HL-60 (cell line): ENCODE data around the gene EYS.

Source experiments
- DNase-seq, 2 experiments: peaks; one replicate each; pipeline ENCODE4 v3.0.0-alpha.2; 2010 to 2020; ENCODE audit warnings: low read depth in 1 of 2, low spot score in 1 of 2
- H3K27ac ChIP-seq: fragments of 250-450 bp; sonication (Bioruptor Pico); replicated peaks from 2 replicates; pipeline ENCODE4 v1.5.1; 2020; ENCODE audit warnings: mild to moderate bottlenecking, moderate library complexity
- H3K27me3 ChIP-seq: fragments of 250-450 bp; sonication (Bioruptor Pico); 2 replicates; pipeline ENCODE4 v1.5.1; 2021; ENCODE audit warnings: mild to moderate bottlenecking, moderate library complexity; ENCODE audit not compliant: insufficient read depth, poor library complexity, severe bottlenecking
- H3K4me3 ChIP-seq: replicated peaks from 2 replicates; pipeline ENCODE4 v1.5.1; 2011; ENCODE audit warnings: mild to moderate bottlenecking, control low read depth, low read length; ENCODE audit not compliant: insufficient read depth
- GABPA ChIP-seq: IDR thresholded peaks from 2 replicates; pipeline ENCODE4 v1.6.1; 2012; ENCODE audit warnings: low read depth
- POLR2AphosphoS5 ChIP-seq: IDR thresholded peaks from 2 replicates; pipeline ENCODE4 v1.6.1; 2012; ENCODE audit warnings: low read depth
- SPI1 ChIP-seq: IDR thresholded peaks from 2 replicates; pipeline ENCODE4 v1.6.1; 2012; ENCODE audit warnings: low read depth, mild to moderate bottlenecking, borderline replicate concordance
- TF ChIP-seq, protein P1 (sequence below): IDR thresholded peaks from 2 replicates; pipeline ENCODE4 v1.6.1; 2012; ENCODE audit warnings: low read depth; ENCODE audit not compliant: insufficient replicate concordance
- TF ChIP-seq, protein P2 (sequence below): IDR thresholded peaks from one replicate; pipeline ENCODE4 v1.5.1; 2011; ENCODE audit warnings: low read length, control low read depth, inconsistent platforms; ENCODE audit not compliant: insufficient read depth

Gene EYS

DNA sequence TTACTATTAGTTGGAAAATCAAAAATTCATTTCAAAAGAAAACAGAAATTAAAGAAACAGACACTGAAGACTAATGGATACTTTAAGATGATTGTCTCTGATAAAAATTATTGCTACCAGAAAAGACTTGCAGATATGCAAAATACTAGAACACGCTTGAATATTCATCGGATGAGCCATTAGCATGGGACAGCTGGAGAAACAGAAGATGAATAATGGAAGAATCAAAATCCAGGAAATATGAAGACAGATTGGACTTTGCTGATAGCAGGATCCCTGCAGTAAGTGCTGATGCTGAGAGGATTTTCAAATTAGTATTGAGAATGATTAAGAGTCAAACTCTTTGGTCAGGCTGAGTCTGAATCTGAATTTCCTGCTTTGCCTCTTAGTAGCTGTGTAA is 169.4 kb downstream of the EYS start:
- TF ChIP-seq, protein P1, sequence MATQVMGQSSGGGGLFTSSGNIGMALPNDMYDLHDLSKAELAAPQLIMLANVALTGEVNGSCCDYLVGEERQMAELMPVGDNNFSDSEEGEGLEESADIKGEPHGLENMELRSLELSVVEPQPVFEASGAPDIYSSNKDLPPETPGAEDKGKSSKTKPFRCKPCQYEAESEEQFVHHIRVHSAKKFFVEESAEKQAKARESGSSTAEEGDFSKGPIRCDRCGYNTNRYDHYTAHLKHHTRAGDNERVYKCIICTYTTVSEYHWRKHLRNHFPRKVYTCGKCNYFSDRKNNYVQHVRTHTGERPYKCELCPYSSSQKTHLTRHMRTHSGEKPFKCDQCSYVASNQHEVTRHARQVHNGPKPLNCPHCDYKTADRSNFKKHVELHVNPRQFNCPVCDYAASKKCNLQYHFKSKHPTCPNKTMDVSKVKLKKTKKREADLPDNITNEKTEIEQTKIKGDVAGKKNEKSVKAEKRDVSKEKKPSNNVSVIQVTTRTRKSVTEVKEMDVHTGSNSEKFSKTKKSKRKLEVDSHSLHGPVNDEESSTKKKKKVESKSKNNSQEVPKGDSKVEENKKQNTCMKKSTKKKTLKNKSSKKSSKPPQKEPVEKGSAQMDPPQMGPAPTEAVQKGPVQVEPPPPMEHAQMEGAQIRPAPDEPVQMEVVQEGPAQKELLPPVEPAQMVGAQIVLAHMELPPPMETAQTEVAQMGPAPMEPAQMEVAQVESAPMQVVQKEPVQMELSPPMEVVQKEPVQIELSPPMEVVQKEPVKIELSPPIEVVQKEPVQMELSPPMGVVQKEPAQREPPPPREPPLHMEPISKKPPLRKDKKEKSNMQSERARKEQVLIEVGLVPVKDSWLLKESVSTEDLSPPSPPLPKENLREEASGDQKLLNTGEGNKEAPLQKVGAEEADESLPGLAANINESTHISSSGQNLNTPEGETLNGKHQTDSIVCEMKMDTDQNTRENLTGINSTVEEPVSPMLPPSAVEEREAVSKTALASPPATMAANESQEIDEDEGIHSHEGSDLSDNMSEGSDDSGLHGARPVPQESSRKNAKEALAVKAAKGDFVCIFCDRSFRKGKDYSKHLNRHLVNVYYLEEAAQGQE, result no peak
- no peak for TF ChIP-seq GABPA
- TF ChIP-seq, protein P2, sequence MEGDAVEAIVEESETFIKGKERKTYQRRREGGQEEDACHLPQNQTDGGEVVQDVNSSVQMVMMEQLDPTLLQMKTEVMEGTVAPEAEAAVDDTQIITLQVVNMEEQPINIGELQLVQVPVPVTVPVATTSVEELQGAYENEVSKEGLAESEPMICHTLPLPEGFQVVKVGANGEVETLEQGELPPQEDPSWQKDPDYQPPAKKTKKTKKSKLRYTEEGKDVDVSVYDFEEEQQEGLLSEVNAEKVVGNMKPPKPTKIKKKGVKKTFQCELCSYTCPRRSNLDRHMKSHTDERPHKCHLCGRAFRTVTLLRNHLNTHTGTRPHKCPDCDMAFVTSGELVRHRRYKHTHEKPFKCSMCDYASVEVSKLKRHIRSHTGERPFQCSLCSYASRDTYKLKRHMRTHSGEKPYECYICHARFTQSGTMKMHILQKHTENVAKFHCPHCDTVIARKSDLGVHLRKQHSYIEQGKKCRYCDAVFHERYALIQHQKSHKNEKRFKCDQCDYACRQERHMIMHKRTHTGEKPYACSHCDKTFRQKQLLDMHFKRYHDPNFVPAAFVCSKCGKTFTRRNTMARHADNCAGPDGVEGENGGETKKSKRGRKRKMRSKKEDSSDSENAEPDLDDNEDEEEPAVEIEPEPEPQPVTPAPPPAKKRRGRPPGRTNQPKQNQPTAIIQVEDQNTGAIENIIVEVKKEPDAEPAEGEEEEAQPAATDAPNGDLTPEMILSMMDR, result no peak
- TF ChIP-seq SPI1, result no peak
- no peak for TF ChIP-seq POLR2AphosphoS5
- no peak overlapping the region for H3K4me3 ChIP-seq
- H3K27me3 ChIP-seq, result no peaks in the 10 kb centered on the region
- DNase-seq, result no peak
- no peak overlapping the region for H3K27ac ChIP-seq

DNA sequence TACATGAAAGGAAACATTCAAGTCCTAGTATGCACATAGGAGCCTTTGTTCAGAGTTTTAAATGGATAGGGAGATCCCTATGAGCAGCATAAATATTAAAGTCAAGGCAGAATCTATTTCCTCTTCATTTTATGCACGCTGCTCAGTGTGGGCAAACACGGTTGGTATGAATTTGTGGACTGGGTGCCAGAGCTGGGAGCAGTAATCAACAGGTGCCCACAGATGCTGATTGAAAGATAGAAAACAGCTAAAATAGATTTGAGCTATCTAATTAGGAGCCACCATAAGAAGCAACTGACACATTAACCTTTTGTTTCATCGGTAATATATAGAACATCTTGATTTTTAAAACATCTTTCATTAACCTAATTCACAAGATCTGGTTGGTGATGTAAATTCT is 175.5 kb downstream of the EYS start:
- Histone ChIP-seq H3K27me3 (no peaks in the 10 kb centered on the region), H3K27ac (no peak overlapping the region), H3K4me3 (no peak overlapping the region)
- no peak for DNase-seq
- TF ChIP-seq, protein P2, result no peak
- TF ChIP-seq, protein P1, result no peak
- TF ChIP-seq SPI1, result no peak
- no peak for TF ChIP-seq GABPA
- TF ChIP-seq POLR2AphosphoS5, result no peak

DNA sequence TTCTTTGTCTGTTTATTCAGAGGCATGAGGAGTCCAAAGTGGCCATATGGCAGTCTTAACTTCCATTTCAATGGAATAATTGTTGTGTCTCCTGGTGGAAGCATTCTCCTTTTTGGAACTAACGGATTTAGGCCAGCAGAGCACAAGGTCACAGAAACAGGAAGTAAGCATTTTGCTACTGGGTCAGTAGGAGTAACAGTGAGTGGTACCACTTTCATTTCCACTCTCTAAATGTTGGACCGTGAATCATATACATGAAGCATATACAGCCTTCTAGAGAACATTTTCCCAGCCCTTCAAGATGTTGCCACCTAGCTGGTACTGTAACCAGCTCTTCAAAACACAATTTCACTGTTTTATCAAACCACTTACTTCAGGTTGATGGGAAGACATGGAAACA is 182.8 kb downstream of the EYS start:
- H3K27me3 ChIP-seq, result no peaks in the 10 kb centered on the region
- no peak overlapping the region for H3K27ac ChIP-seq
- H3K4me3 ChIP-seq, result no peak overlapping the region
- TF ChIP-seq, protein P2, result no peak
- TF ChIP-seq, protein P1, result no peak
- TF ChIP-seq POLR2AphosphoS5, result no peak
- no peak for TF ChIP-seq GABPA
- no peak for TF ChIP-seq SPI1
- DNase-seq, result no peak
